Measurements from ENCODE around the gene KRT35. TPM values are rescaled to one million over a fixed set of nuclear protein-coding genes. Genes with fewer than 3 reads are reported as not detected.
A peak's percentile ranks its signal among the peaks of the same experiment; 100 is the strongest.

The KRT35 gene
- total RNA-seq, 2 experiments from 2014 or later, result not detected

DNA sequence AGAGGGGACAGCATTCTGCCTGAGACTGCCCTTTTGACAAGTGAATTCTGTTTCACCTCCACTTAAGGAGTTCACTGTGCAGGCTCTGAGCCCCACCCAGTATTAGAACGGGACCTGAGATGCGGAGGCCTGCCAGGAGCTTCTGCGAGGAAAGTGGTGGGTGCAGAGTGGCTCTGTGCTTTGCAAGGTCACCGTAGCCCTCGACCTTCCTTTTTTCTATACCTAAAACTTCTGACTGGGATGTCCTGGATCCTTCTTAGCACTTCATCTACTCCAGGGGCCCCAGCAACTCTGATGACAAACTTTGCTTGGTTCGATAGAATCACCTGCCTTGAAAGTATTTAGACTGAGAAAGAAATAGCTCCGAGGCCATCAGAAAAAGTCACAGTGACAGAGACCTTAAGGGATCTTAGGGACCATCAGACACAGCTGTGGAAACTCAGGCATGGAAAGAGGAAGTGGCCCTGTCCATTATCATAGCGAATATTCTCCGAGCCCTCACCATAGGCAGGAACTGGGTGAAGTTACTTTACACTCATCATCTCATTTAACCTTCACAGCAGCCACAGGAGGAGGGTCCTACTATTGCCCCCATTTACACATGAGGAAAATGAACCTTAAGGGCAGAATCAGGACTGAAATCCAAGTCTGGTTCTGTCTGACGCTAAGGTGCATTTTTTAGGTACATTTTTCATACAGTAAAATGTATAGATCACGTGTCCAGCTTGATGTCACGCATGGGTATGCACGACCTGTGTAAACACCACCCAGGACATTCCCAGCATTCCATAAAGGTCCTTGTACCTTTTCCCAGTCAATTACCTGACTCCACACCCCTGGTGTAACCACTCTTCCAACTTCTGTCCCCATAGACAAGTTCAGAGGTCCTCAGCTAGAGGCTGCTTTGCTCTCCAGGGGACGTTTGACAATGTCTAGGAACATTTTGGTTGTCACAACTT lies 25.1 kb upstream of the KRT35 start:
- ATAC-seq (no peak), DNase-seq (no peak)
- Mint-ChIP-seq H3K4me1 (no peaks in the 10 kb centered on the region), H3K36me3 (no peaks in the 10 kb centered on the region), H3K4me3 (no peak overlapping the region), H3K27me3 (no peaks in the 10 kb centered on the region), H3K9me3 (ENCODE audit: low read depth) (no peaks in the 10 kb centered on the region), H3K27ac (no peak overlapping the region)
- CTCF ChIA-PET, result interaction anchor here (1.2 to 1.8 kb wide), 4 partner anchors 8 to 158 kb away, joined by 3 to 4 read pairs (median 4); no protein-coding TSS in a partner anchor

- H3K4me3 Mint-ChIP-seq, result no peak within 1 kb of the TSS
- no peaks in the 10 kb centered on the region for H3K36me3 Mint-ChIP-seq
- no peak within 1 kb of the TSS for H3K27ac Mint-ChIP-seq
- peaks cover 2% of the 10 kb centered on the region for H3K27me3 Mint-ChIP-seq
- ATAC-seq, result no peak
- H3K4me1 Mint-ChIP-seq, result no peaks in the 10 kb centered on the region
- CTCF ChIA-PET, result interaction anchor here (1.5 to 1.8 kb wide), 2 partner anchors 44 to 143 kb away, joined by 4 read pairs; no protein-coding TSS in a partner anchor
- no peak for DNase-seq
- no peaks in the 10 kb centered on the region for H3K9me3 Mint-ChIP-seq (ENCODE audit: low read depth)
Measured at GRCh38 chr17:41505007-41505808, 24.3 kb upstream of the KRT35 start, which contains the start of gene KRT13. Gene KRT13 (minus strand): TSS chr17:41505612. CDS start chr17:41505550, 62 bp downstream.

DNA sequence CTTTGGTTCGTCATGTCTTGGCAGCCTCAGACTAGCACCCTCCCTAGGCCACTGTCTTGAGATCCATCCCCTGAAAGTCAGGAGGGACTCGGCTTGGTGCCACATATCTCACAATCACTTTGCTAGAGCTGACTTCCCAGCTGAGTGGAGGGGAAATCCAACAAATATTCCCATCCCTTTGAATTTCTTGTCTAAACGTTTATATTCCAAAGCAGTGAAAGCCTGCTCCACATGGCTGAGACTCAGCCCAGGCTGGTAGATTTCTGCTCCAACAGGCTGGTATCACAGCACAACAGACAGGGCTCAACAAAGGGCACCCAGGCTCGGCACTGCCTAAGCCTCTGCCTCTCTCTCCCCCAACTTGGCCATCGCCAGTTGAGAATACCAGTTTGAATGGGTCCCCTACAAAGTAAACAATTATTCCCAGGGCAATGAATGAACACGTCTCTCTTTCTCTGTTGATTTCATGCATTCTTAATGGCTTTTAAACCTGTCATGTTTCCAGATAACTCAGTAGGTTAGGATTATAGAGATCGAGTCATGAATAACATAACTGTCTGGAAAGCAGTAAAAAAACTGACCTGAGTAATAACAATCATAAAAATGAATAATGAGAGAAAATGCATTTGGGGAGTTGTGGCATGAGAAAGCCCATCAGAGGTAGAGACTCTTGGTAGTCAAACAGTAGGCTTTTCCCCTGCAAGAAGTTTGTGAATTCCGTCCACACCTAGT lies 23.5 kb upstream of the KRT35 start:
- H3K4me3 Mint-ChIP-seq, result no peak overlapping the region
- no peak for ATAC-seq
- CTCF ChIA-PET, result interaction anchor here (0.9 kb wide), 1 partner anchor 158 kb away, joined by 3 read pairs; no protein-coding TSS in a partner anchor
- peaks cover 4% of the 10 kb centered on the region for H3K4me1 Mint-ChIP-seq
- H3K27ac Mint-ChIP-seq, result no peak overlapping the region
- H3K9me3 Mint-ChIP-seq (ENCODE audit: low read depth), result no peaks in the 10 kb centered on the region
- H3K27me3 Mint-ChIP-seq, result peaks cover 2% of the 10 kb centered on the region
- no peak for DNase-seq
- no peaks in the 10 kb centered on the region for H3K36me3 Mint-ChIP-seq

GRCh38 chr17:41503202-41503601 lies 22.3 kb upstream of the KRT35 start:
- DNase-seq (no peak), ATAC-seq (no peak)
- Mint-ChIP-seq H3K27me3 (peaks cover 2% of the 10 kb centered on the region), H3K36me3 (no peaks in the 10 kb centered on the region), H3K27ac (no peak overlapping the region), H3K9me3 (ENCODE audit: low read depth) (no peaks in the 10 kb centered on the region), H3K4me1 (peaks cover 4% of the 10 kb centered on the region), H3K4me3 (no peak overlapping the region)
- CTCF ChIA-PET, result interaction anchor here (0.9 to 3.2 kb wide), 2 partner anchors 146 to 160 kb away, joined by 3 to 10 read pairs; no protein-coding TSS in a partner anchor

GRCh38 chr17:41500131-41500911 lies 19.4 kb upstream of the KRT35 start:
- Mint-ChIP-seq H3K27me3 (peaks cover 2% of the 10 kb centered on the region), H3K4me3 (no peak overlapping the region), H3K4me1 (peaks cover 11% of the 10 kb centered on the region), H3K36me3 (no peaks in the 10 kb centered on the region), H3K9me3 (ENCODE audit: low read depth) (no peaks in the 10 kb centered on the region), H3K27ac (no peak overlapping the region)
- DNase-seq (no peak), ATAC-seq (no peak)
- CTCF ChIA-PET, result no interaction called here

GRCh38 chr17:41499714-41500113 lies 18.8 kb upstream of the KRT35 start:
- Mint-ChIP-seq H3K4me3 (no peak overlapping the region), H3K36me3 (no peaks in the 10 kb centered on the region), H3K27ac (no peak overlapping the region), H3K4me1 (peaks cover 11% of the 10 kb centered on the region), H3K27me3 (peaks cover 2% of the 10 kb centered on the region), H3K9me3 (ENCODE audit: low read depth) (no peaks in the 10 kb centered on the region)
- CTCF ChIA-PET, result no interaction called here
- ATAC-seq, result no peak
- no peak for DNase-seq

DNA sequence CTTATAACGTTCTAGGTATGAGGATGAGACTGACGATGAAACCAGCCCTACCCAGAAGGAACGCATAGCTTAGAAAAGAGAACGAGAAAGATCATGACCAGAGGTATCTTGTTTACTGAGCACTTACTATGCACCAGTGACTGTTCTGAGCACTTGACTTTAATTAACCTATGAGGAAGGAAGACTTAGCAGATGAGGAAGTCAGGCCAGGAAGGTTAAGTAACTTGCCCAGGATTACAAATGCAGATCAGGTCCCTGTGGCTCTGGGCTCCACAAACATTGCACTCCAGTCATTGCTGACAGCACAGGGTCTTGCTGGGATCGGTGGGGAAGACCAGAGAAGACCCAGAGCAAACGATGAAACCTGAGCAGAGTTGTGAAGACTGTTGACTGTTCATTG lies 17.3 kb upstream of the KRT35 start:
- Mint-ChIP-seq H3K9me3 (ENCODE audit: low read depth) (no peaks in the 10 kb centered on the region), H3K4me1 (peaks cover 11% of the 10 kb centered on the region), H3K4me3 (no peak overlapping the region), H3K36me3 (no peaks in the 10 kb centered on the region), H3K27me3 (peaks cover 2% of the 10 kb centered on the region), H3K27ac (no peak overlapping the region)
- ATAC-seq (no peak), DNase-seq (no peak)
- CTCF ChIA-PET, result interaction anchor here (1.0 to 1.9 kb wide), 5 partner anchors 8 to 151 kb away, joined by 3 to 8 read pairs (median 4); partner anchors contain the start of gene KRT36

DNA sequence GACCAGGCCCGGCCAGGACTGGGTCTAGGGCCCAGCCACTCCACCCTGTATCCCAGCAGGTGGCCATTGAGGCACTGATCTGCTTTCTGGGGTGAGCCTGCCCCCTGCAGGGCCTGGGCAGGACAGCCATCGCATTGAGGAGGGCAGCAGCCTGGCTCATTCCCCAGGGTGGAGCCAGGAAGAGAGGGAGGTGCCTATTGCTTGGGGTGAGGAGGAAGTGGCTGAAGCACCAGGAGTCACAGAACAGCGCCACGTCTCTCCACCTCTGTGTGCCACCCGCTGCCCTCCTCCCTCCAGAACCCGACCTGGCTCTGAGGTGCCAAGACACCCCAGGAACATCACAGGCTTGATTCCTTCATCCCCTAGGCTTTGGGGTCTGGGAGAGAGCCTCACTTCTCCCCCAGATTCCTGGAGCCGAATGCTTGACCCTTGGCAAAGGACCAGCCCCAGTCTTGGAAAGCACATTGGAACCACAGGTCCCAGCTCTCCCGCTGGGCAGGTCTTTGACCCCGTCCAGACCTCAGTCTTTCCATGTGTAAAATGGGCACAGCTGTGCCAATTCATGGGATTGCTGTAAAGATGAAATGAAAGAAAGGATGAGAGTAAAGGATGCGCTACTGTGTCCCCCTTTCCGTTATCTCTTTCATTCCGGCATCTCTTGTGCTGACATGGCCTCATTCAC lies 16.0 kb upstream of the KRT35 start:
- H3K9me3 Mint-ChIP-seq (ENCODE audit: low read depth), result no peaks in the 10 kb centered on the region
- peaks cover 11% of the 10 kb centered on the region for H3K4me1 Mint-ChIP-seq

GRCh38 chr17:41494524-41494923 lies 13.6 kb upstream of the KRT35 start:
- Mint-ChIP-seq H3K9me3 (ENCODE audit: low read depth) (no peaks in the 10 kb centered on the region), H3K27ac (no peak overlapping the region), H3K36me3 (no peaks in the 10 kb centered on the region), H3K27me3 (no peaks in the 10 kb centered on the region), H3K4me1 (peaks cover 7% of the 10 kb centered on the region), H3K4me3 (no peak overlapping the region)
- CTCF ChIA-PET, result interaction anchor here (1.0 to 2.0 kb wide), 5 partner anchors 11 to 172 kb away, joined by 3 to 8 read pairs (median 5); no protein-coding TSS in a partner anchor
- DNase-seq (no peak), ATAC-seq (no peak)

More for the DNA sequence above, 16.0 kb upstream of the KRT35 start:
- H3K36me3 Mint-ChIP-seq, result no peaks in the 10 kb centered on the region
- no peak overlapping the region for H3K4me3 Mint-ChIP-seq
- CTCF ChIA-PET, result interaction anchor here (0.6 to 2.3 kb wide), 10 partner anchors 8 to 640 kb away, joined by 3 to 9 read pairs (median 4); partner anchors contain the start of gene KRT36
- peak overlapping the region; percentile 41 for H3K27ac Mint-ChIP-seq
- peak; percentile 98 for ATAC-seq
- peak; percentile 86 for DNase-seq
- peaks cover 2% of the 10 kb centered on the region for H3K27me3 Mint-ChIP-seq

DNA sequence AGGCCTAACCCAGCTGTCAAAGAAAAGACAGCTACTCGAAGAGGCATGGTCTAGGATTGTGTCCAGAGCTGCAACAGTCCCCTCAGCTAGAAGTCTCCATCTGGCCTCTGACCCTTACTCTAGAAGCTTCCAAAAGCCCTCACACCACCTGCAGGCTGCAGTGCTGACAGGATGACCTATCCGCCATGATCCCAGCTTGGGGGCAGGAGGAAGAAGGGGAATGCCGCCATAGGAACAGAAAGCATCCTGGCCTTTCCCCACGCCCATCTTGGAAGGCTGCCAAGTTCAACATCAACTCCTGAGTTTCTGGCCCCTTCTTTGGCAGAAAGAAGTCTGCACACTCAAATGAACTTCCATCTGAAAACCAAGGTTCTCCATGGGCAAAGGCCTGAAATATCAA lies 11.8 kb upstream of the KRT35 start:
- Mint-ChIP-seq H3K27me3 (no peaks in the 10 kb centered on the region), H3K36me3 (no peaks in the 10 kb centered on the region), H3K4me3 (no peak overlapping the region), H3K9me3 (ENCODE audit: low read depth) (no peaks in the 10 kb centered on the region), H3K4me1 (peaks cover 7% of the 10 kb centered on the region), H3K27ac (no peak overlapping the region)
- DNase-seq (no peak), ATAC-seq (no peak)
- CTCF ChIA-PET, result interaction anchor here (1.4 to 1.9 kb wide), 2 partner anchors 156 to 170 kb away, joined by 6 to 7 read pairs; no protein-coding TSS in a partner anchor

- no peaks in the 10 kb centered on the region for H3K9me3 Mint-ChIP-seq (ENCODE audit: low read depth)
- no peak for DNase-seq
- peaks cover 7% of the 10 kb centered on the region for H3K4me1 Mint-ChIP-seq
- CTCF ChIA-PET, result interaction anchor here (0.6 to 1.9 kb wide), 3 partner anchors 156 to 947 kb away, joined by 3 to 7 read pairs (median 6); no protein-coding TSS in a partner anchor
- no peaks in the 10 kb centered on the region for H3K36me3 Mint-ChIP-seq
- no peak for ATAC-seq
- no peak overlapping the region for H3K27ac Mint-ChIP-seq
- H3K4me3 Mint-ChIP-seq, result no peak overlapping the region
- no peaks in the 10 kb centered on the region for H3K27me3 Mint-ChIP-seq
Measured at GRCh38 chr17:41492351-41492750, 11.4 kb upstream of the KRT35 start.
